Esophagus muscularis mucosa (tissue), 4 donors: ENCODE results near the gene SH3BP4. TPM values are rescaled to one million over a fixed set of nuclear protein-coding genes. Genes with fewer than 3 reads are reported as not detected.

Experiments used
- DNase-seq: peaks from one replicate; pipeline ENCODE4 v3.0.0-alpha.2; 2017; ENCODE audit errors: extremely low spot score
- H3K27ac ChIP-seq, 4 donors: fragments of 200-600 bp; sonication (generic); replicated peaks in 1 of 4; 1 replicate in 3 of 4; 2 replicates in 1 of 4; pipeline ENCODE4 v1.5.1; 2016 to 2019; ENCODE audit warnings: mild to moderate bottlenecking in 1 of 4
- H3K27me3 ChIP-seq, 4 donors: fragments of 200-600 bp; sonication (generic); one replicate each; pipeline versions ENCODE4 v1.5.1 to v1.6.0; 2016 to 2019
- H3K36me3 ChIP-seq, 4 donors: fragments of 200-600 bp; sonication (generic); one replicate each; pipeline ENCODE4 v1.5.1; 2016 to 2019
- H3K4me1 ChIP-seq, 4 donors: fragments of 200-600 bp; sonication (generic); one replicate each; pipeline ENCODE4 v1.5.1; 2016 to 2019
- H3K4me3 ChIP-seq, 4 donors: fragments of 200-600 bp; sonication (generic); 1 replicate in 2 of 4; 2 replicates in 2 of 4; pipeline ENCODE4 v1.5.1; 2016 to 2019; ENCODE audit warnings: mild to moderate bottlenecking in 4 of 4, moderate library complexity in 1 of 4
- H3K9me3 ChIP-seq, 4 donors: fragments of 200-600 bp; sonication (generic); 1 replicate in 3 of 4; 2 replicates in 1 of 4; pipeline ENCODE4 v1.5.1; 2016 to 2019
- CTCF ChIP-seq, 3 experiments: fragments of 200-600 bp in 2 of 3; fragments of 450-650 bp in 1 of 3; sonication (generic) in 2 of 3; IDR thresholded peaks; one replicate each; pipeline ENCODE4 v1.5.1; 2017 to 2019; ENCODE audit warnings: antibody characterized with exemption in 3 of 3, mild to moderate bottlenecking in 2 of 3, moderate library complexity in 1 of 3
- EP300 ChIP-seq: sonication (generic); formaldehyde crosslinking; IDR thresholded peaks from one replicate; pipeline ENCODE4 v1.6.1; 2017; ENCODE audit warnings: antibody characterized with exemption
- POLR2A ChIP-seq: fragments of 450-650 bp; IDR thresholded peaks from one replicate; pipeline ENCODE4 v1.6.1; 2017; ENCODE audit warnings: antibody characterized with exemption, moderate library complexity, mild to moderate bottlenecking, low read depth
- POLR2AphosphoS5 ChIP-seq, 2 donors: sonication (generic); formaldehyde crosslinking; IDR thresholded peaks; one replicate each; pipeline ENCODE4 v1.6.1; 2017; ENCODE audit warnings: antibody characterized with exemption in 2 of 2
- WGBS: methylation state at CpG from one replicate; pipeline ENCODE4 v1.1.5; 2018; 5-methylcytosine and 5-hydroxymethylcytosine counted together
- intact Hi-C: fragments of 100-400 bp; cut with DNase I; formaldehyde crosslinking; loops from one replicate; pipeline ENCODE4 v1.15.1; 2023
- total RNA-seq, 4 donors: library from RNA; depleted of rRNA; stranded (reverse); fragments of >200 nt; gene quantifications; one replicate each; pipeline versions ENCODE4 v1.1.0 to v1.2.1, GENCODE V29; 2016

SH3BP4 gene
- total RNA-seq, 4 donors from 2014 or later: 25.3 to 63.1 (median 48.4) TPM

DNA sequence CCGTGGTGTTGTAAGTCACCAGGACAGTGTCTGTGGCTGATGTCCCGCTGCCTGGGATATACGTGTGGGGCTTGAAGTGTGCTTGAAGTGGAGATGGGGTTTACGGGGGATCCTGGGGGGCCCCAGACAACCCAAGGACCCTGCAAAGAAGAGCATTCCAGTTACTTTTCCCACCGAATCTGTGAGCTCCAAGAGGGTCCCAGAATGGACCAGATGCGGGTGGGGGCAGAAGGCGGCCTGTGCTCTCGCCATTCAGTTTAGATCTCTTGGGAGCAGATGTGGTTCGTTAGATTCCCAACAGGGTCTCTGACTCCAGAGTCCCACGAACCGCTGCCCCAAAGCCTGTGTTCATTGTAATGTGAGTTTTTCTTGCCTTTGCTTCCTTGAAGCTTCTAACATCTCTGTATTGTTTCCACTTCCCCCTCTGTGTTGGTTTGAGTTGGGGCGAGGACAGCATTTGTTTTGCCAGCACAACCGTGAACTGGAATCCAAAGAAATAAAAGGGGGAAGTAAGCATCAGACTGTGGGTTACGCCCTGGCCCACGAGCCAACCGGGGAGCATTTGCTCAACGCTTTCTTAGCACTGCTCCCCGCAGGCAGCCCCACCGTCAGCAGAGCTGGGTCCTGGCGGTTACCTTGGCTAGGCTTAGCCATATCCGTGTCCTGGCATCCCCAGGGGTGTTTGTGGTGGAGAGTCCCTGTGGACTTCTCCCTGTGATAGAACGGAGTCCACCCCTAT is 92.1 kb downstream of the SH3BP4 start:
- no peak for DNase-seq
- Histone ChIP-seq H3K9me3 (no peaks in the 10 kb centered on the region), H3K27ac (no peak overlapping the region), H3K4me3 (no peak overlapping the region), H3K4me1 (peaks cover 9 to 21% (median 13%) of the 10 kb centered on the region in 4 donors), H3K27me3 (no peaks in the 10 kb centered on the region), H3K36me3 (peaks cover 24 to 49% (median 43%) of the 10 kb centered on the region in 4 donors)
- TF ChIP-seq POLR2AphosphoS5 (IDR thresholded peaks at IDR 0.05) (peak in 1 of 2 donors; percentile 14), POLR2A (no peak), EP300 (no peak), CTCF (IDR thresholded peaks at IDR 0.05) (no peak)
- intact Hi-C loops: no loop called here
- 72% methylated on average over 17 of the region's 22 CpGs for WGBS

GRCh38 chr2:235044501-235045271 is 92.9 kb downstream of the SH3BP4 start:
- DNase-seq: no peak
- no peak for TF ChIP-seq POLR2A
- no peak for TF ChIP-seq EP300
- no peak for TF ChIP-seq CTCF (IDR thresholded peaks at IDR 0.05)
- no peak for TF ChIP-seq POLR2AphosphoS5 (IDR thresholded peaks at IDR 0.05)
- Histone ChIP-seq H3K4me3 (no peak overlapping the region), H3K27ac (no peak overlapping the region), H3K36me3 (peaks cover 24 to 49% (median 43%) of the 10 kb centered on the region in 4 donors), H3K4me1 (peaks cover 9 to 28% (median 17%) of the 10 kb centered on the region in 4 donors), H3K9me3 (no peaks in the 10 kb centered on the region), H3K27me3 (no peaks in the 10 kb centered on the region)
- intact Hi-C loops: no loop called here
- 93% methylated on average over 30 of the region's 32 CpGs for WGBS

GRCh38 chr2:235045336-235045972 is 93.6 kb downstream of the SH3BP4 start:
- Histone ChIP-seq H3K36me3 (peaks cover 24 to 47% (median 41%) of the 10 kb centered on the region in 4 donors), H3K27ac (no peak overlapping the region), H3K4me1 (peaks cover 13 to 34% (median 21%) of the 10 kb centered on the region in 4 donors), H3K4me3 (no peak overlapping the region), H3K9me3 (no peaks in the 10 kb centered on the region), H3K27me3 (no peaks in the 10 kb centered on the region)
- 84% methylated on average over 15 of the region's 15 CpGs for WGBS
- intact Hi-C loops: no loop called here
- TF ChIP-seq CTCF (IDR thresholded peaks at IDR 0.05) (no peak), EP300 (no peak), POLR2AphosphoS5 (IDR thresholded peaks at IDR 0.05) (no peak), POLR2A (no peak)
- DNase-seq: no peak

DNA sequence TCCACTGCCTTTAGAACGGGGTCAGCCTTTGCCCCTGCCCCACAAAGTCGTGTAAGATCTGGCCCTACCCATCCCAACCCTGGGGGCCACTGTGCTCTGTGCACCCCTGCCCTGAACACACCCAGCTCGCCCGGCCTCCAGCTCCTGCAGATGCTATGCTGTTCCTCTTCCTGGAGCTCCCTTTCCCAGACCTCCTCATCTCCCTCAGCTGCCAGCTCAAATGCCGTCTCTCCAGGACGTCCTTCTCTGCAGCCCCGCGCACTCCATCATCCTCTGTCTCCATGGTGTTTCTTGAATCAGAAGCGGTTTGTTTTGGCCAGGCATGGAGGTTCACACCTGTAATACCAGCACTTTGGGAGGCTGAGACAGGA is 94.1 kb downstream of the SH3BP4 start:
- H3K36me3 ChIP-seq: peaks cover 21 to 43% (median 36%) of the 10 kb centered on the region in 4 donors
- H3K27ac ChIP-seq: no peak overlapping the region
- H3K27me3 ChIP-seq: no peaks in the 10 kb centered on the region
- no peak for DNase-seq
- peaks cover 18 to 39% (median 26%) of the 10 kb centered on the region in 4 donors for H3K4me1 ChIP-seq
- intact Hi-C loops: no loop called here
- WGBS: 89% methylated on average over 9 of the region's 9 CpGs
- H3K9me3 ChIP-seq: no peaks in the 10 kb centered on the region
- TF ChIP-seq POLR2AphosphoS5 (IDR thresholded peaks at IDR 0.05): no peak
- TF ChIP-seq EP300: no peak
- TF ChIP-seq POLR2A: no peak
- TF ChIP-seq CTCF (IDR thresholded peaks at IDR 0.05): no peak
- no peak overlapping the region for H3K4me3 ChIP-seq
